Panc1 (cell line): ENCODE data around the gene KRTAP6-1. TPM values are rescaled to one million over a fixed set of nuclear protein-coding genes. Genes with fewer than 3 reads are reported as not detected.

Experiments used
- ATAC-seq: fragments of 200-7000 bp; cut with Tn5 transposase; 2 replicates; pipeline ENCODE4 v1.9.1; 2020; ENCODE audit warnings: mild to moderate bottlenecking, moderate library complexity
- BruUV-seq: library from RNA; stranded (reverse); fragments of 400-500 nt; replicated peaks from 2 replicates; lab custom pipeline; 2021; lab: Mats Ljungman, UMichigan
- CTCF ChIA-PET: fragments of 300-600 bp; sonication (Branson Sonifier 250); formaldehyde crosslinking; loops from one replicate; lab custom pipeline; 2022; ENCODE audit warnings: antibody characterized with exemption; lab: Charles Lee
- POLR2A ChIA-PET: fragments of 300-600 bp; sonication (Branson Sonifier 250); formaldehyde crosslinking; loops from one replicate; lab custom pipeline; 2022; ENCODE audit warnings: antibody characterized with exemption; lab: Charles Lee
- DNase-seq: peaks from one replicate; pipeline ENCODE4 v3.0.0-alpha.2; 2010; ENCODE audit warnings: low read depth, low spot score
- H3K27ac ChIP-seq: 2 replicates; pipeline ENCODE4 v1.5.1; 2011; ENCODE audit warnings: mild to moderate bottlenecking, low read length, inconsistent platforms
- H3K27me3 ChIP-seq: fragments of 200-500 bp; sonication (Bioruptor generic); 2 replicates; pipeline ENCODE4 v1.6.0; 2014; ENCODE audit warnings: low read length, inconsistent platforms; ENCODE audit not compliant: control insufficient read depth, insufficient read depth
- H3K36me3 ChIP-seq: fragments of 200-500 bp; sonication (Bioruptor generic); 2 replicates; pipeline ENCODE4 v1.5.1; 2014; ENCODE audit warnings: inconsistent platforms, mild to moderate bottlenecking, low read length, moderate library complexity; ENCODE audit not compliant: control insufficient read depth, insufficient read depth
- H3K4me1 ChIP-seq: 2 replicates; pipeline ENCODE4 v1.5.1; 2011; ENCODE audit warnings: inconsistent platforms, mild to moderate bottlenecking, low read length, moderate library complexity; ENCODE audit not compliant: control insufficient read depth, insufficient read depth
- H3K4me3 ChIP-seq, 2 experiments: 2 replicates each; pipeline ENCODE4 v1.5.1; 2011 to 2012; ENCODE audit warnings: low read depth in 2 of 2, low read length in 2 of 2, mild to moderate bottlenecking in 2 of 2, inconsistent platforms in 1 of 2, moderate library complexity in 1 of 2
- H3K9me3 ChIP-seq: fragments of 200-500 bp; sonication (Bioruptor generic); 2 replicates; pipeline ENCODE4 v1.5.1; 2014; ENCODE audit warnings: low read depth, mild to moderate bottlenecking, inconsistent platforms, low read length, moderate library complexity; ENCODE audit not compliant: control insufficient read depth, insufficient read depth
- CTCF ChIP-seq: fragments of 450-650 bp; IDR thresholded peaks from 2 replicates; pipeline ENCODE4 v1.5.1; 2017; ENCODE audit warnings: mild to moderate bottlenecking
- POLR2AphosphoS5 ChIP-seq: IDR thresholded peaks from 2 replicates; pipeline ENCODE4 v1.6.1; 2012; ENCODE audit warnings: mild to moderate bottlenecking, low read depth, low read length, moderate library complexity
- REST ChIP-seq, 2 experiments: IDR thresholded peaks; 2 replicates each; pipeline ENCODE4 v1.6.1; 2011 to 2012; ENCODE audit warnings: low read depth in 2 of 2, control low read depth in 1 of 2, low read length in 1 of 2, mild to moderate bottlenecking in 1 of 2, moderate library complexity in 1 of 2; ENCODE audit not compliant: insufficient read depth in 1 of 2
- SIN3A ChIP-seq: IDR thresholded peaks from 2 replicates; pipeline ENCODE4 v1.6.1; 2012; ENCODE audit warnings: low read depth, mild to moderate bottlenecking, low read length, moderate library complexity, borderline replicate concordance; ENCODE audit not compliant: insufficient read depth
- TCF7L2 ChIP-seq: IDR thresholded peaks from 2 replicates; pipeline ENCODE4 v1.6.1; 2011; ENCODE audit warnings: mild to moderate bottlenecking, low read depth, low read length, inconsistent platforms
- in situ Hi-C: cut with HindIII; loops from 2 replicates; pipeline ENCODE4 v1.10.0; 2016; ENCODE audit warnings: low sequenced_read_pairs, low pct_unique_long_range_greater_than_20kb
- intact Hi-C: fragments of 100-400 bp; cut with micrococcal nuclease; formaldehyde crosslinking; loops from one replicate; pipeline ENCODE4 v1.10.0; 2022; ENCODE audit not compliant: unreplicated experiment
- total RNA-seq: library from RNA; stranded (reverse); gene quantifications from one replicate; pipeline ENCODE4 v1.2.1, GENCODE V29; 2021; ENCODE audit not compliant: unreplicated experiment

KRTAP6-1 gene
- total RNA-seq, 1 experiment from 2014 or later, result not detected

DNA sequence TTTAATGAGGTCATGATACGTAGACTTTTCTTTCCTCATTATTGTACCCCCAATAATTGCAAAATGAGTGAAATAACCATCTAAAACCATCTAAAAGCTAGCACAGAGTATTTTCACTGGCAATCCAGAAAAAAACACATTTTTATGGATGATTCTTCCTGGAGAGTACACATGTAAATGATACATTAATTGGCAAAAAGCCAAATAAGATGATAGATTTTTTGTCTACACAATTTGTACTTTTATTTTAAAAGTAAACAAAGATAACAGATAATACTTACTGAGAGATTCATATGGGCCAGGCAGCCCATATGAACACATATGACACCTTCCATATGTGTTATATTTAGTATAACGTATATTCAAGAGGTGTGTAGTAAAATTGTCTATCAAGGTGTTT lies 50.1 kb downstream of the KRTAP6-1 start:
- no TSS peak for BruUV-seq
- ChIA-PET CTCF (no interaction called here), POLR2A (no interaction called here)
- no peak for DNase-seq
- no peak for ATAC-seq
- H3K4me1 ChIP-seq, result no peaks in the 10 kb centered on the region
- no peaks in the 10 kb centered on the region for H3K36me3 ChIP-seq
- H3K27me3 ChIP-seq, result no peaks in the 10 kb centered on the region
- in situ Hi-C loops, result no loop called here
- no peak overlapping the region for H3K4me3 ChIP-seq
- no peak for TF ChIP-seq SIN3A
- no peak for TF ChIP-seq TCF7L2
- no peak for TF ChIP-seq CTCF
- TF ChIP-seq POLR2AphosphoS5, result no peak
- no peak for TF ChIP-seq REST (IDR thresholded peaks at IDR 0.05; ENCODE audit: insufficient read depth in 1 of 2, low read depth in 2 of 2, low read length in 1 of 2)
- H3K9me3 ChIP-seq, result no peaks in the 10 kb centered on the region
- H3K27ac ChIP-seq, result no peak overlapping the region
- intact Hi-C loops, result no loop called here

Other genes with a start within 250 kb of the KRTAP6-1 start
- gene KRTAP13-2, start 241.7 kb downstream of the KRTAP6-1 start, total RNA-seq, result not detected
- not detected for gene KRTAP13-1, start 217.9 kb downstream of the KRTAP6-1 start, total RNA-seq
- not detected for gene KRTAP13-3, start 188.0 kb downstream of the KRTAP6-1 start, total RNA-seq
- not detected for gene KRTAP13-4, start 183.7 kb downstream of the KRTAP6-1 start, total RNA-seq
- not detected for gene KRTAP15-1, start 173.7 kb downstream of the KRTAP6-1 start, total RNA-seq
- not detected for gene KRTAP19-1, start 133.6 kb downstream of the KRTAP6-1 start, total RNA-seq
- gene KRTAP19-2, start 126.5 kb downstream of the KRTAP6-1 start, total RNA-seq, result not detected
- gene KRTAP19-3, start 121.9 kb downstream of the KRTAP6-1 start, total RNA-seq, result not detected
- gene KRTAP19-4, start 116.8 kb downstream of the KRTAP6-1 start, total RNA-seq, result not detected
- not detected for gene KRTAP19-5, start 111.8 kb downstream of the KRTAP6-1 start, total RNA-seq
- not detected for gene KRTAP19-6, start 72.1 kb downstream of the KRTAP6-1 start, total RNA-seq
- not detected for gene KRTAP19-7, start 52.6 kb downstream of the KRTAP6-1 start, total RNA-seq
- gene KRTAP22-2, start 23.5 kb downstream of the KRTAP6-1 start, total RNA-seq, result not detected
- gene KRTAP6-3, start 21.5 kb downstream of the KRTAP6-1 start, total RNA-seq, result not detected
- gene KRTAP6-2, start 15.0 kb downstream of the KRTAP6-1 start, total RNA-seq, result not detected
- gene KRTAP22-1, start 12.8 kb downstream of the KRTAP6-1 start, total RNA-seq, result not detected
- gene KRTAP20-1, start 2.5 kb upstream of the KRTAP6-1 start, total RNA-seq, result not detected
- gene KRTAP20-4, start 6.7 kb upstream of the KRTAP6-1 start, total RNA-seq, result not detected
- not detected for gene KRTAP20-2, start 21.3 kb upstream of the KRTAP6-1 start, total RNA-seq
- not detected for gene KRTAP20-3, start 28.9 kb upstream of the KRTAP6-1 start, total RNA-seq
- not detected for gene KRTAP21-3, start 104.8 kb upstream of the KRTAP6-1 start, total RNA-seq
- gene KRTAP21-2, start 133.3 kb upstream of the KRTAP6-1 start, total RNA-seq, result not detected
- not detected for gene KRTAP21-1, start 141.5 kb upstream of the KRTAP6-1 start, total RNA-seq
- gene KRTAP8-1, start 199.3 kb upstream of the KRTAP6-1 start, total RNA-seq, result not detected
- gene KRTAP7-1, start 215.8 kb upstream of the KRTAP6-1 start, total RNA-seq, result not detected